GM18499 (cell line): ENCODE results near the gene ADGRG3.
"Not testable (repeated sequence)": the region's sequence is repeated elsewhere in the genome, so short reads cannot be mapped to it uniquely, and the experiment has no call there.

ENCODE experiments used
- ATAC-seq: cut with Tn5 transposase; IDR thresholded peaks from one replicate; pipeline ENCODE4 v1.9.1; 2021; ENCODE audit warnings: moderate number of reproducible peaks; ENCODE audit not compliant: insufficient read depth, unreplicated experiment

The ADGRG3 gene

DNA sequence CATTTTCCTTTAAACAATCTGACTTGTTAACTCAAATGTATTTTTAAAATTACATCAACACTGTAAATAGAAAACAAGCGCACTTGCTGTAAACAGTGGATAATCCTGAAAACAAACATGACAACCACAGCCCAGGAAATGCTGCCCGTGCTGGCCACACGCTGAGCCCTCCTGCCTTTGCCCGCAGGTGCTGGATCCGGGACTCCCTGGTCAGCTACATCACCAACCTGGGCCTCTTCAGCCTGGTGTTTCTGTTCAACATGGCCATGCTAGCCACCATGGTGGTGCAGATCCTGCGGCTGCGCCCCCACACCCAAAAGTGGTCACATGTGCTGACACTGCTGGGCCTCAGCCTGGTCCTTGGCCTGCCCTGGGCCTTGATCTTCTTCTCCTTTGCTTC lies 6.6 kb upstream of the ADGRG3 start:
- no peak for ATAC-seq

DNA sequence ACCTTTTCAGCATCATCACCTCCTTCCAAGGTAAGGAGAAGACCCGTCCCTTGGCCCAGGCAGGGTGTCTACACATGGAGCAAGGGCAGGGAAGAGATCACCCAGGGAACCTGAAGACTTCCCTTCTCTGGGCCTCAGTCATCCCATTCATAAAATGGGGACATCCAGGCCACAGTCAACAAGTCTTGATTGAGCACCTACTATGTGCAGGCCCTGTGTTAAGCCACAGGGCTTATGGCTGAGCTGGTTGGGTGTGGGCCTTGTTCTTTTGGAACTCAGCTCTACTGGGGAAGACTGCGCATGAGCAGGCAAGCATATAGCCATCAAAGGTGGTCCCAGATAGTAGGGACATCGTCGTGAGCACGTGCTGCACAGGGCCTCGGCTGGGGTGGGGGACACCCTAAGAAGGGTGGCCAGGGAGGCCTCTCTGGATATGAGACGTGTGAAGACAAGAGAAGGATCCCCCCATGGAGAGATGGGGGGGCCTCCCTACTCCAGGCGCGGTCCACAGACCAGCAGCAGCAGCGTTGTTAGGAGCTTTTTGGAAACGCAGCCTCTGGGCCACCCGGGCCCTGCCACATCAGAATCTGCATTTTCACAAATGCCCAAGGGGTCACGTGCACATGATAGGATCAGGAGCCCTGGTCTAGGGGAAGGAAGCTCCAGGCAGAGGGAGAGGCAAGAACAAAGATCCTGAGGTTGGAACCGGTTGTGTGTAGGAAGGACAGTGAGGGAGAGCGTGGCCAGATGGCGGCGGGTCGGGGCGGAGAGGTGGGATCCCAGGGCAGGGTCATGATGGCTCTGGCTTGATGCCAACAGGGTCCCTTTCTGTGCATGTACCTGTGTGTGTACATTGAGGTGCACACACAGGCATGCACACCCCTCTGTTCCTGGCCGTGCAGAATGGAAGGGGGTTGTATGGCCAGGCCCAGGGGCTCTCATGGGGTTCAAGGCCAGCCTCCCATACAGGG lies 5.9 kb upstream of the ADGRG3 start:
- no peak for ATAC-seq

DNA sequence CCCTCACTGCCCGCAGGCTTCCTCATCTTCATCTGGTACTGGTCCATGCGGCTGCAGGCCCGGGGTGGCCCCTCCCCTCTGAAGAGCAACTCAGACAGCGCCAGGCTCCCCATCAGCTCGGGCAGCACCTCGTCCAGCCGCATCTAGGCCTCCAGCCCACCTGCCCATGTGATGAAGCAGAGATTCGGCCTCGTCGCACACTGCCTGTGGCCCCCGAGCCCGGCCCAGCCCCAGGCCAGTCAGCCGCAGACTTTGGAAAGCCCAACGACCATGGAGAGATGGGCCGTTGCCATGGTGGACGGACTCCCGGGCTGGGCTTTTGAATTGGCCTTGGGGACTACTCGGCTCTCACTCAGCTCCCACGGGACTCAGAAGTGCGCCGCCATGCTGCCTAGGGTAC lies 4.7 kb upstream of the ADGRG3 start:
- no peak for ATAC-seq

DNA sequence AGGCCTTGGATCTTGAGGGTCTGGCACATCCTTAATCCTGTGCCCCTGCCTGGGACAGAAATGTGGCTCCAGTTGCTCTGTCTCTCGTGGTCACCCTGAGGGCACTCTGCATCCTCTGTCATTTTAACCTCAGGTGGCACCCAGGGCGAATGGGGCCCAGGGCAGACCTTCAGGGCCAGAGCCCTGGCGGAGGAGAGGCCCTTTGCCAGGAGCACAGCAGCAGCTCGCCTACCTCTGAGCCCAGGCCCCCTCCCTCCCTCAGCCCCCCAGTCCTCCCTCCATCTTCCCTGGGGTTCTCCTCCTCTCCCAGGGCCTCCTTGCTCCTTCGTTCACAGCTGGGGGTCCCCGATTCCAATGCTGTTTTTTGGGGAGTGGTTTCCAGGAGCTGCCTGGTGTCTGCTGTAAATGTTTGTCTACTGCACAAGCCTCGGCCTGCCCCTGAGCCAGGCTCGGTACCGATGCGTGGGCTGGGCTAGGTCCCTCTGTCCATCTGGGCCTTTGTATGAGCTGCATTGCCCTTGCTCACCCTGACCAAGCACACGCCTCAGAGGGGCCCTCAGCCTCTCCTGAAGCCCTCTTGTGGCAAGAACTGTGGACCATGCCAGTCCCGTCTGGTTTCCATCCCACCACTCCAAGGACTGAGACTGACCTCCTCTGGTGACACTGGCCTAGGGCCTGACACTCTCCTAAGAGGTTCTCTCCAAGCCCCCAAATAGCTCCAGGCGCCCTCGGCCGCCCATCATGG lies 4.0 kb upstream of the ADGRG3 start:
- no peak for ATAC-seq

DNA sequence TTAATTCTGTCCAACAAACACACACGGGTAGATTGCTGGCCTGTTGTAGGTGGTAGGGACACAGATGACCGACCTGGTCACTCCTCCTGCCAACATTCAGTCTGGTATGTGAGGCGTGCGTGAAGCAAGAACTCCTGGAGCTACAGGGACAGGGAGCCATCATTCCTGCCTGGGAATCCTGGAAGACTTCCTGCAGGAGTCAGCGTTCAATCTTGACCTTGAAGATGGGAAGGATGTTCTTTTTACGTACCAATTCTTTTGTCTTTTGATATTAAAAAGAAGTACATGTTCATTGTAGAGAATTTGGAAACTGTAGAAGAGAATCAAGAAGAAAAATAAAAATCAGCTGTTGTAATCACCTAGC lies 3.5 kb upstream of the ADGRG3 start:
- no peak for ATAC-seq

DNA sequence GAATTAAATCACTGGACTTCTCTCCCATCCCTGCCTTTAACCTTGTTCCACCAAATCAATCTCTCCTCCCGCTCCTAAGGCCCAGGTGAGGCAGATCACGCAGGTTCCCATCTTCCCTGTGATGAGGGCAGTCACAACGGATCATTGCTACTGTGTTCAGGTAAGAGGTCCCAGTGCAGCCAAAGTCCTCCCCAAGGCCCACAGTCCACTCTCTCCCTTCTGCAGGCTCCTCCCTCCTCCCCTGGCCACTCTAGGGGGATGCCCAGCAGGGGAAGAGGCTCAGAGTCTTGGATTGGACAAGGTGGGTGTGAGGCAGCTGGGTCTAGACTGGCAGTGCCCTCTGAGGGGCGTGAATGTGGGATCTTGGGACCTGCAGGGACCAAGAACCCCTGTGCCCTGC lies 2.6 kb upstream of the ADGRG3 start:
- no peak for ATAC-seq

DNA sequence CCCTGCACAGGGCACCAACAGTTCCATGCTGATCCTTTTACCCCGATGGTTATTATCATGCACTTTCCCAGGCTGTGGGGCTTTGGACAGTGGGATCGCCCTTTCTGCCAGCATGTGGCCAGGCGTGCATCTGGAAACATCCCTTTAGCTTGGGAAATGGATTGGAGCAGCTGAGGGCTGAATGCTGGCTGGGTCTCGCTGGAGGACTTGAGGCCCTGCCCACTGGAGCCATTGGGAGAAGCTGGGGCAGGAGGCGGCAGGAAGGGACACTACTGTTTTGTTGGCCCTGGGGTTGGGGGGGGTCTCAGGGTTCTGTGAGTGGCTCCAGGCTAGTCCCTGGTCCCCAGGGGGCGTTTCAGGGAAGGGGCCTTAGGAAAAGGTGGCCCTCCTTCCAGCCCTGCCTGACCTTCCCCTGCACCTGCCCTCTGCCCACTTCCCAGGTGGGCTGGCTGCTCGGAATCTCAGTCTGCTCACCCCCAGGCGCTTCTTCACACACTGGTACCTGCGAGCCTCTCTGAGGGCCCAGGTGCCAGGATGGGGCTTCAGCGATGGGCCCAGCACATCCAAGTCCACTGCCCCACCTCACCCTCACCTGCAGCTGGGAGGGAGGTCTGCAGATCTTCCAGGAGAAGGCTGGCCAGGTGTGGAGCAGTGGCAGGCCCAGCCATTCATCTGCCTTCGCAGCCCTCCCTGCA lies 1.6 kb upstream of the ADGRG3 start:
- no peak for ATAC-seq

DNA sequence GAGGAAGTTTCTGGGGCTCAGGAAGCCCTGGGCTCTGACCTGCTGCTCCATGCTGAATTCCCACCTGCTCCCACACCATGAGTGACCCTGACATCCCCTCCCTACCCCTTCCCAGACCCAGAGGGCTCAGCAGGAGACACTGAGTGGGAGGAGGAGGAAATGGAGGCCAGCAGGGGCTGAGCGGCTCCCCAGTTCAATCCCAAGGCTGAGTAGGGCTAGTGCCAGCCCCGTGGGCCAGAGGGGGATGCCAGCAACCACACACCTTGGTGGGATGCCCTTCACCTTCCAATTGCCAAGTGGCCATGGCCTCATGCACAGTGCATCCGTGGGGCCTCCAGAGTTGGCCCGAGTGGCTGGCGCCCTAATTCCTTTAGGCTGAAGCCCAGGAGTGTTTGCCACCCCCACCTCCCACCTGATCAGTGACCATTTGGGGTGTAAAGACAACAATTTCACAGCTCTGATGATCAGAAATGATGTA lies 1.0 kb upstream of the ADGRG3 start:
- ATAC-seq = no peak

DNA sequence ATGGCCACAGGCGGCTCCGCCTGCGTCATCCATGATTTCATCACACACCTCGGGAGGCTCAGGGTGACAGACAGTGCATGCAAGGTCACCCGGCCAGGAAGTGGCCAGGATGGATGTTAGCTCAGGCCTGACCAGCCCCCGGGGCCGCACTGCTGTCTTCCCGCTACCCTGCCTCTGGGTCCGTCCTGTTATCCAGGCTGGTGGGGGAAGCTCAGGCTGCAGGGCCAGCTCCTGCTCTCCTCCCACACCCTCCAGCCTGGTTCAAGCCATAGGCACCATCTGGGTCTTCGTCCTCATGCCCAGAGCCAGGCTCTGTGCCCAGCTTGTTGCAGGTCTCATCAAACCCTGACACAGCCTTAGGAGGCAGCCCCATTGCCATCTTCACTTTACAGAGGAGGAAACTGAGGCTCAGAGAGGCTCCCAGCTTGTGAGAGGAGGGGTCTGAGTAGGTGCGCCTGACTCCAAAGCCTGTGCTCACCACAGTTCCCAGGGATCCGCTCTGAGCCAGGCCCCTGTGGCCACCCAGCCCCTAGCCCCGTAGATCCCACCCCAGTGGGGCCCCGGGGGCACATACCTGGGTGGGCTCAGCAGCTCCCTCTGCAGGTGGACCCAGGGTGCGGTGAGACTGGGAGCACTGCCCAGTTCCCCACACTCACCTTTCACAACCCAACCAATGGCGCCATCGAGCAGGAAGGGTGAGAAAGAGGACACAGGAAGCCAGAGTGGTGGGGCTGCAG lies 412 bp upstream of the ADGRG3 start:
- no peak for ATAC-seq

DNA sequence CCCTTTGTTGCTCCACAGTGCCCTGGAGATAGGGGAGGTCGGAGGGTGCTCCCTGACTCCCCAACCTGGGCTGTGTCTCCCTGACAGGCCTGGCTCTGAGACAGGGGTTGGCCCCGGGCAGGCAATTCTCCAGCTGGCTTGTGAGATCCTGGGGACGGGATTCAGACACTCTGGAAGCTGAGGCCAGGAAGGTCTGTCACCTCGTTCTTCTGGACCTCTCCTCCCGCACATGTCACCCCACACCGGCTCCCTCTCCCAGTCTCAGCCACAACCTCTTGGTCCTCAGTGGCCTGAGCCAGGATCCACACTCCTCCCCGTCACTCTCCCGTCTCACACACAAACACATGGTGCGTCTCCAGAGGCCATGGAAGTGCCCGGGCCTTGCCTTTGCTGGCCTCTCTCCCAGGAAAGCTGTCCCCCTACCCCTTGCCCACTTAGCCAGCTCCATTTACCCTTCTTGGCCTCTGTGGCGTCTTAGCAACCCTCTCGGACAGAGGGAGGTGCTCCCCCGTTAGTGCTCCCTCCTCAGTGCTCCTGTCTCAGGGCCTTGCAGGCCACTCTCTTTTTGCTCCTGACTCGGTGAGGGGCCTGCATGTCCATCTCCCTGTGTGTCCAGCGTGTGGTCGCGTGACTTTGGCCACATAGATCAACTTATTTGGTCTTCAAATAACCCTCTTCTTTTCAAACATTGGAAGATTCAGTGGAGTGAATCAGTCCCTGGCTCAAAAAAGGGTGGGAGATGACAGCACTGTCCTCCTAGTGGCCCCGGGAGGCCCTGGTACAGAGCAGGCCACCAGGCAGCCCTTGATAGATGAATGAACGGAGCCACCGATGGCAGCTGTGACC lies 747 bp downstream of the ADGRG3 start:
- no peak for ATAC-seq

DNA sequence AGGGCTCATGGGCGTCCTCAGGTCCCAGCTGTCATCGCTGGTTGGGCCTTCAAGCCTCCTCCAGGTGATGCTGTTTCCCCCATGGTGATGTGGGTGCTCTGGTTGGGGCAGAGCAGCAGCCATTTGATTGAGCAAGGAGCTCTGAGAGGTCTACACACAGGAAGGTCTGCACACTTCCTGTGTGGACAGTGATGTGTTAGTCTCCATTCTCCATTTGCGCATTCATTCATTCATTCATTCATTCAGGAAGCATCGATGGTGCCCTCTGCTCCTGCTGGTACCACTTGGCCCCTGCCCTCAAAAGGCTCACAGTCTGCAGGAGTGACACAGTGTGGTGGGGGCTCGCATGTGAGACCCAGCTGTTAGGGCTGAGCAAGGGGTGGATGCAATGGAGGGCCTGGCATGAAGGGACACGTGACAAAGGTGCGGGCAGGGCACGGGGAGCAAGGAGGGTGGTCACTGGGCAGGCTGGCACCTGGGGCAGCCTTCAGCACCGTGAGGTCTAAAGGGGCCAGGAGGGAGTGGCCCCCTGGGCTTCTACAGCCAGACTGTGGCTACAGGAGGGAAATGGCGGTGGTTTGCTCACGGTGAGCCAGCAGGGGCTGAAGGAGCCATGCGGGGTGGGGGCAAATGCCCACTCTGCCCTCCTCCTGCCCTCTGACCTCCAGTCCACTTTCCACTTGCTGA lies 1.5 kb downstream of the ADGRG3 start:
- no peak for ATAC-seq

DNA sequence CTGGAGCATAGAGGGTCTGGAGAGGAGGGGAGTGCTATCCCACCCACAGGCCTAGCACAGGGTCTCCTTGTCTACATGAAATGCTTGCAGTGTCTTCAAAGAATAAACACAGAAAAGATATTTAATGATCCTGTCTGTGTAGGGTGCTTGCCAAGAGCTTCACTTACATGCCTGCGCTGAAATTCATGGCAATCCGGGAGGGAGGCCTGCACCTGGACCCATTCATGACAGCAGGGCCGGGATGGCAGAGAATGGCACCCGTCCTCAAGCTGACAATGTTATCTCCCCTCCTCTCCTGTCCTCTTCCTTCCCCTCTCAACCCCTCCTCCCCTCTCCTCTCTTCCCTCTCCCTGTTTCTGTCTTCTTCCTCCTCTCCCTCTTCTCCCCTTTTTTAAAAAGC lies 2.1 kb downstream of the ADGRG3 start:
- ATAC-seq = no peak

DNA sequence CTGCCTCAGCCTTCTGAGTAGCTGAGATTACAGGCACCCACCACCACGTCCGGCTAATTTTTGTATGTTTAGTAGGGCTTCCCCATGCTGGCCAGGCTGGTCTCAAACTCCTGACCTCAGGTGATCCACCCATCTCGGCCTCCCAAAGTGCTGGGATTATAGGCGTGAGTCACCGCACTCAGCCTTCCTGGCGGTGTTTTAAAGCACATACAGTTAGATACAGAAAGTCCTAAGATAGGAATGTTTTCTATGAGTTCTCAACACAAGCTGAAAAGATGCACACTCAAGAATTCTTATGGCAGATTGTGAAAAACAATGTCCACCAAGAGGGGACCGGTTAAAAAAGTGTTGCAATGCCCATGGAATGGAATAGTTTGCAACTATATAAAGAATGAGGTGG lies 3.3 kb downstream of the ADGRG3 start:
- ATAC-seq = not testable (repeated sequence)

DNA sequence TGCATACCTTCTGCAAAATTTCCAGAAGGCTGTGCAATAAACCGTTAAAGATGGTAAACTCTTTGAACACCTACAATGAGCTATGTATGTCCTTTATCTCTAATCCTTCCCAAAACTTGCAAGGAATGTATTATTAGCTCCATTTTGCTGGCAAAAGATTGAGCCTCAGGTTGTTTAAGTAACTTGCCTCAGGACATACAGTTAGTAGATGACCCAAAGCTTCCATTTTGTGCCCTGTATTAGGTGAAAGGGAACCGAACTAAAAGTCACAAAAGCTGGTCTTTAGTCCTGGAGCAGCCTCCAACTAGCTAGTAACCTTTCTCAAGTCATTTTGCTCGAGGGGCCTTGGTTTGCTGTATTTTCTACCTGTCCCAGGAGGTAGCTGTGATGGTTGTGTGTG lies 4.3 kb downstream of the ADGRG3 start:
- no peak for ATAC-seq

DNA sequence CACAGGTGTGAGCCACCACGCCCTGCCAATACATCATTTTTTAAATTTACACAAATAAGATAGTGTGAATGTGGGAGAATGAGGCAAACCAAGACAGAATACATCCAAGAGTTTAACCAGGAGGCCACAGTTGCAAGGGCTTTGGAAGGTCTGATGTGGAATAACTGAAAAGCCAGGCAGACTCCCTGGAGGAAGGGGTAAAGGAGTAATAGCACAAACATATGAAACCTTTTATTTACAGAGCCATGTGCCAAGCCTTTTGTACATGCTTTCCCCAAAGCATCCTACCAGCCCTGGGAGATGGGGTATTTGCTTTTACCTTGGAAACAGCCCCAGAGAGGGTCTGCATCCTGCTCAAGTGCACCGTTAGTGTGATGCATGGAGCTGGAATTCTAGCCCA lies 4.7 kb downstream of the ADGRG3 start:
- no peak for ATAC-seq

DNA sequence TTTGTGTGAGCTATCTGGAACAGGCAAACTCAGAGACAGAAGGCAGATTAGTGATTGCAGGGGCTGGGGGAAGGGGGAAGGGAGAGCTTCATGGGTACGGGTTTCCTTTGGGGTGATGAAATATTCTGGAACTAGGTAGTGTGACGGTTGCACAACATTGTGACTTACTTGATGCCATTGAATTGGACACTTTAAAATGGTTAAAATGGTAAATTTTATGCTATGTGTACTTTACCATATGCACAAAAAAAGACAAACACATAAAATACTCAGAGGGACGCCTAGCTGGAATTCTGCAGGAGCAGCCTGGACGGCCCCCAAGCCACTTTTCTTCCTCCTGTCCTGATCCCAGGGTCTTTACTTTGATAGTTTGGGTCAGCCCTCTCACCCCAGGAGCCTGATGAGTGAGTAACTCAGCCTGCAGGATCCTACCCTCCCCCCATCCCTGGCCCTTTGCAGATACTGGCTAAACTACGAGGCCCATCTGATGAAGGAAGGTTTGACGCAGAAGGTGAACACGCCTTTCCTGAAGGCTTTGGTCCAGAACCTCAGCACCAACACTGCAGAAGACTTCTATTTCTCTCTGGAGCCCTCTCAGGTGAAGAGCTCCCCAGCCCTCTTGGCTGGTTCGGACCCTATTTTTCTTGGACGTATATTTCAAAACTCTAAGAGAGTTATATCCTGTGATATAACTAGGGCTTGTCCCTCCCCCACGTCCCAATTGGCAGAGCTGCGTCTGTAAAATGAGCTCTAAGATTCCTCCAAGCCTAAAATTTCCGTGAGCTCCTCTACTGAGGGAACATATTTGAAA lies 7.8 kb downstream of the ADGRG3 start:
- ATAC-seq = no peak

DNA sequence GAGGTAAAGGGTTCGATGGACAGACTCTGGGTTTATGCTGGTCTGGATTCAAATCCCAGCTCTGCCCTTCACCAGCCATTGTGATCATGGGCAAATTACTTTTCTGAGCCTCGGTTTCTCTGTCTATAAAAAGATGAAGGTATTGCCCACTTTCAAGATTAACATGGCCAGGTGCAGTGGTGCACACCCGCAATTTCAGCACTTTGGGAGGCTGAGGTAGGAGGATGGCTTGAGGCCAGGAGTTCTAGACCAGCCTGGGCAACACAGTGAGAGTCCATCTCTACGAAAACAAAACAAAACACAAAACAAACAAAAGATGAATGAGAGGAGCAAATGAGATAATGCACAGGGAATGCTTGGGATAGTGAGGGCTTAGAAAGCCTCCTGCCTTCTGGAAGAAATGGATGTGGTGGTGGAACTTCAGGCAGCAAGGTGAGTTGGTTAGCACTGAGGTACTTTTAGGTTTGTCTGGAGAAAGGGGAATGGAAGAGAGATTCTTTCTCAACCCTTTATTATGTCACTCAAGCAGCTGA lies 8.5 kb downstream of the ADGRG3 start:
- no peak for ATAC-seq
